ENCODE data around the gene TBC1D2.
"Not testable (repeated sequence)": the region's sequence is repeated elsewhere in the genome, so short reads cannot be mapped to it uniquely, and the experiment has no call there.

DNA sequence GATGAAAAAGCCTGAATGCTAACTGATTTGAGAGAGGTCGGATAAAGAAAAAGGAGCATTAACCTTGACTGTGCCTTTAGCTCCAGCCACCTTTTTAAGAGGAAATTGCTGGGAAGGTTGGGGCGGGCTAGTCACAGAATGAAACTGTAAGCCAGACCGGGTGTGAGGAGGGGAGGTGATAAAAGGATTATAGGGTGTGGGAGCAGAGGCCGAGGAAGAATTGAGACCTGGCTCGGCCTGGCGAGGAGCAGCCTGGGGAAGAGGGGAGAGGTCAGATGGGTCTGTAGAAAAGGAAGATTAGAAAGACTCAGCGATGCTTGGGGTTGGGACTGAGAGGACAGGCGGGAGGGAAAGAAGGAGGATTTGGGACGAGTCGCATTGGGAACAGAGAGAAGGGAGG is 14.2 kb upstream of the TBC1D2 start:
- TF ChIP-seq, protein P1, sequence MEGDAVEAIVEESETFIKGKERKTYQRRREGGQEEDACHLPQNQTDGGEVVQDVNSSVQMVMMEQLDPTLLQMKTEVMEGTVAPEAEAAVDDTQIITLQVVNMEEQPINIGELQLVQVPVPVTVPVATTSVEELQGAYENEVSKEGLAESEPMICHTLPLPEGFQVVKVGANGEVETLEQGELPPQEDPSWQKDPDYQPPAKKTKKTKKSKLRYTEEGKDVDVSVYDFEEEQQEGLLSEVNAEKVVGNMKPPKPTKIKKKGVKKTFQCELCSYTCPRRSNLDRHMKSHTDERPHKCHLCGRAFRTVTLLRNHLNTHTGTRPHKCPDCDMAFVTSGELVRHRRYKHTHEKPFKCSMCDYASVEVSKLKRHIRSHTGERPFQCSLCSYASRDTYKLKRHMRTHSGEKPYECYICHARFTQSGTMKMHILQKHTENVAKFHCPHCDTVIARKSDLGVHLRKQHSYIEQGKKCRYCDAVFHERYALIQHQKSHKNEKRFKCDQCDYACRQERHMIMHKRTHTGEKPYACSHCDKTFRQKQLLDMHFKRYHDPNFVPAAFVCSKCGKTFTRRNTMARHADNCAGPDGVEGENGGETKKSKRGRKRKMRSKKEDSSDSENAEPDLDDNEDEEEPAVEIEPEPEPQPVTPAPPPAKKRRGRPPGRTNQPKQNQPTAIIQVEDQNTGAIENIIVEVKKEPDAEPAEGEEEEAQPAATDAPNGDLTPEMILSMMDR (IDR thresholded peaks at IDR 0.05), result not testable (repeated sequence)
- TF ChIP-seq POLR2AphosphoS5, POLR2A, EP300 (IDR thresholded peaks at IDR 0.05): not testable (repeated sequence)

All from upper lobe of left lung (tissue), 4 donors.